Measurements from ENCODE around the gene DMGDH. TPM values are rescaled to one million over a fixed set of nuclear protein-coding genes. Genes with fewer than 3 reads are reported as not detected.

The DMGDH gene
- total and polyA plus RNA-seq, 10 of the 15 experiments (the other 5 are each of a cell fraction or from before 2014, with no cell fraction given): 0.22 to 1.5 (median 0.44) TPM; not detected in 3

DNA sequence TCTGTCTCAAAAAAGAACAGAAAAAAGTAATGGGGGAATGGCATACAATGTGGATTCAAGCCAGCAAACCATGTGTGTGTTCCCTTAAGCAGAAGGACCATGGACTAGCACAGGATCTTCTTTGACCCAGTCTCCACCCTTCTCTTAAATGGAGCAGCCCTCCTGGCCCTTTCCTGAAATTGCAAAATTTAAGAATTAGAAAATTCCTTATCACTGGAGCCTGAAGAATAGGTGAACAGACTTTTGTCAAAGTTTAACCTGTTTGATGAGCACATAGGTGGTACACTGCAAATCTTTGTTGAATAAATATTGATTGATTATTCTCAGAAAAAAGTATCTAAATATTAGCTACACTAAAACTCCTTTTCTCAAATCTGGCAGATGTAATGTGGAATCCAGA is 12.6 kb downstream of the DMGDH start (continued):
- TF ChIP-seq ZNF622 (IDR thresholded peaks at IDR 0.05): no peak

DNA sequence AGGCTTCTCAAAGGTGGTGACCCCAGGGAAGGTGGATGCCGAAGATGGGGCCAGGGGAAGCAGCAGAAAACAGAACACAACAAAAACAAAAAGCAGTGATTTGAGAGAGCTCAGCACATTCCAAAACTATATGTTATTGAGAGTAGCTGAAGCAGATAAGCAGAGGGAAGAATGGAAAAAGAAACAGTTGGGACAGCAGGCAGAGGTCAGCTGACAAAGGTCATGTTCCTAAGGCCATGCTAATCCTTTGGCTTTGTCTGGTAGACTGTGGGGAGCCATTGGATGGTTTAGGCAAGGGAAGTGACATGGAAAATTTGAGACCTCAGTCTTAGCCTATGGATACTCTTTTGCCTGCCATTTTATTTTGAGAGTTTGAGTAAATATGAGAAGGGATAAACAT is 14.5 kb downstream of the DMGDH start:
- POLR2A ChIA-PET: no interaction called here
- TF ChIP-seq LARP7 (IDR thresholded peaks at IDR 0.05) (no peak), IRF4 (IDR thresholded peaks at IDR 0.05; ENCODE audit: low read depth, low read length) (no peak)
- RAD21 ChIA-PET (ENCODE audit: unreplicated experiment): no interaction called here
- CTCF ChIA-PET: interaction anchor here (1.9 kb wide), 1 partner anchor 30 kb away, joined by 10 read pairs; no protein-coding TSS in a partner anchor
- SMC1A ChIA-PET (ENCODE audit: uncharacterized antibody, unreplicated experiment): no interaction called here
- Histone ChIP-seq H3K27ac (ENCODE audit: control insufficient read depth, insufficient read depth) (no peak overlapping the region), H3K4me2 (ENCODE audit: control insufficient read depth, insufficient read depth) (no peak overlapping the region), H4K20me1 (ENCODE audit: control insufficient read depth, insufficient read depth) (no peaks in the 10 kb centered on the region), H3K4me3 (no peak overlapping the region), H3K9me3 (replicated peaks; ENCODE audit: control insufficient read depth, insufficient read depth, low read length) (no peaks in the 10 kb centered on the region), H3K27me3 (replicated peaks in 1 of 2; ENCODE audit: control insufficient read depth in 2 of 2, insufficient read depth in 2 of 2, low read length in 1 of 2) (peaks cover 0 to 2% of the 10 kb centered on the region in 2 experiments; a peak in 1 of 4 replicates), H2AFZ (ENCODE audit: control insufficient read depth, low read depth, low read length) (no peak overlapping the region), H3K36me3 (ENCODE audit: control insufficient read depth in 2 of 2, insufficient read depth in 2 of 2, low read length in 1 of 2) (no peaks in the 10 kb centered on the region), H3K79me2 (ENCODE audit: control insufficient read depth, insufficient read depth, low read length) (no peaks in the 10 kb centered on the region), H3K4me1 (ENCODE audit: control insufficient read depth, insufficient read depth, low read length) (no peaks in the 10 kb centered on the region), H3K9ac (ENCODE audit: control insufficient read depth, insufficient read depth, low read length) (no peak overlapping the region)
- no peak for DNase-seq (ENCODE audit: low read depth, low spot score)
- no TSS peak for BruUV-seq (replicated peaks)
- no peak for FAIRE-seq
- intact Hi-C loops (cut with micrococcal nuclease; ENCODE audit: unreplicated experiment) (no loop called here), in situ Hi-C loops (cut with MboI) (no loop called here)
- no peak for ATAC-seq
- WGBS (ENCODE audit: insufficient coverage, insufficient replicate concordance, low lambda C conversion rate, missing lambda C conversion rate): 50% methylated on average over 1 of the region's 1 CpG

DNA sequence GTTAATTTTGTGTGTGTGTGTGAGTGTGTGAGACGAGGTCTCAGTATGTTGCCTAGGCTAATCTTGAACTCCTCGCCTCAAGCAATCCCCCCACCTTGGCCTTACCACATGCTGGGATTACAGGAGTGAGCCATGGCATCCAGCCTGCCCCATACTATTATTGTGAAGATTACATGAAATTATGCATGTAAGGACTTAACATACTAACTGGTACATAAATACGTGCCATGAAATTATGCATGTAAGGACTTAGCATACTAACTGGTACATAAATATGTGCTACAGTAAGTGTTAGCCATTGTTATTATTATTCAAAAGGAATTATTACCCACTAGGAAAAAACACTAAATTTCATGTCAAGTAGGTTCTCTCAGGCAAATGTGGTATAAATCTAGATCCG is 16.2 kb downstream of the DMGDH start:
- in situ Hi-C loops (cut with MboI) (no loop called here), intact Hi-C loops (cut with micrococcal nuclease; ENCODE audit: unreplicated experiment) (no loop called here)
- TF ChIP-seq, protein P1, sequence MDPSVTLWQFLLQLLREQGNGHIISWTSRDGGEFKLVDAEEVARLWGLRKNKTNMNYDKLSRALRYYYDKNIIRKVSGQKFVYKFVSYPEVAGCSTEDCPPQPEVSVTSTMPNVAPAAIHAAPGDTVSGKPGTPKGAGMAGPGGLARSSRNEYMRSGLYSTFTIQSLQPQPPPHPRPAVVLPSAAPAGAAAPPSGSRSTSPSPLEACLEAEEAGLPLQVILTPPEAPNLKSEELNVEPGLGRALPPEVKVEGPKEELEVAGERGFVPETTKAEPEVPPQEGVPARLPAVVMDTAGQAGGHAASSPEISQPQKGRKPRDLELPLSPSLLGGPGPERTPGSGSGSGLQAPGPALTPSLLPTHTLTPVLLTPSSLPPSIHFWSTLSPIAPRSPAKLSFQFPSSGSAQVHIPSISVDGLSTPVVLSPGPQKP (IDR thresholded peaks at IDR 0.05; ENCODE audit: low read depth, low read length): no peak
- TF ChIP-seq, protein P2, sequence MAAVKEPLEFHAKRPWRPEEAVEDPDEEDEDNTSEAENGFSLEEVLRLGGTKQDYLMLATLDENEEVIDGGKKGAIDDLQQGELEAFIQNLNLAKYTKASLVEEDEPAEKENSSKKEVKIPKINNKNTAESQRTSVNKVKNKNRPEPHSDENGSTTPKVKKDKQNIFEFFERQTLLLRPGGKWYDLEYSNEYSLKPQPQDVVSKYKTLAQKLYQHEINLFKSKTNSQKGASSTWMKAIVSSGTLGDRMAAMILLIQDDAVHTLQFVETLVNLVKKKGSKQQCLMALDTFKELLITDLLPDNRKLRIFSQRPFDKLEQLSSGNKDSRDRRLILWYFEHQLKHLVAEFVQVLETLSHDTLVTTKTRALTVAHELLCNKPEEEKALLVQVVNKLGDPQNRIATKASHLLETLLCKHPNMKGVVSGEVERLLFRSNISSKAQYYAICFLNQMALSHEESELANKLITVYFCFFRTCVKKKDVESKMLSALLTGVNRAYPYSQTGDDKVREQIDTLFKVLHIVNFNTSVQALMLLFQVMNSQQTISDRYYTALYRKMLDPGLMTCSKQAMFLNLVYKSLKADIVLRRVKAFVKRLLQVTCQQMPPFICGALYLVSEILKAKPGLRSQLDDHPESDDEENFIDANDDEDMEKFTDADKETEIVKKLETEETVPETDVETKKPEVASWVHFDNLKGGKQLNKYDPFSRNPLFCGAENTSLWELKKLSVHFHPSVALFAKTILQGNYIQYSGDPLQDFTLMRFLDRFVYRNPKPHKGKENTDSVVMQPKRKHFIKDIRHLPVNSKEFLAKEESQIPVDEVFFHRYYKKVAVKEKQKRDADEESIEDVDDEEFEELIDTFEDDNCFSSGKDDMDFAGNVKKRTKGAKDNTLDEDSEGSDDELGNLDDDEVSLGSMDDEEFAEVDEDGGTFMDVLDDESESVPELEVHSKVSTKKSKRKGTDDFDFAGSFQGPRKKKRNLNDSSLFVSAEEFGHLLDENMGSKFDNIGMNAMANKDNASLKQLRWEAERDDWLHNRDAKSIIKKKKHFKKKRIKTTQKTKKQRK (IDR thresholded peaks at IDR 0.05; ENCODE audit: low read depth, low read length): no peak
- TF ChIP-seq ZSCAN29 (IDR thresholded peaks at IDR 0.05): no peak
- TF ChIP-seq TARDBP (IDR thresholded peaks at IDR 0.05; ENCODE audit: borderline replicate concordance): no peak
- TF ChIP-seq, protein P3, sequence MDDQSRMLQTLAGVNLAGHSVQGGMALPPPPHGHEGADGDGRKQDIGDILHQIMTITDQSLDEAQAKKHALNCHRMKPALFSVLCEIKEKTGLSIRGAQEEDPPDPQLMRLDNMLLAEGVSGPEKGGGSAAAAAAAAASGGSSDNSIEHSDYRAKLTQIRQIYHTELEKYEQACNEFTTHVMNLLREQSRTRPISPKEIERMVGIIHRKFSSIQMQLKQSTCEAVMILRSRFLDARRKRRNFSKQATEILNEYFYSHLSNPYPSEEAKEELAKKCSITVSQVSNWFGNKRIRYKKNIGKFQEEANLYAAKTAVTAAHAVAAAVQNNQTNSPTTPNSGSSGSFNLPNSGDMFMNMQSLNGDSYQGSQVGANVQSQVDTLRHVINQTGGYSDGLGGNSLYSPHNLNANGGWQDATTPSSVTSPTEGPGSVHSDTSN (IDR thresholded peaks at IDR 0.05; ENCODE audit: insufficient replicate concordance, low read depth, low read length): no peak
- no peak for TF ChIP-seq POLR2A (IDR thresholded peaks at IDR 0.05; ENCODE audit: low read depth, low read length)
- TF ChIP-seq BMI1 (IDR thresholded peaks at IDR 0.05; ENCODE audit: borderline replicate concordance): no peak
- no peak for TF ChIP-seq TAF1 (IDR thresholded peaks at IDR 0.05; ENCODE audit: borderline replicate concordance, low read depth, low read length)
- no peak for TF ChIP-seq BRCA1 (IDR thresholded peaks at IDR 0.05; ENCODE audit: low read depth, low read length)
- H3K9me3 ChIP-seq (replicated peaks; ENCODE audit: control insufficient read depth, insufficient read depth, low read length): no peaks in the 10 kb centered on the region
- no TSS peak for BruUV-seq (replicated peaks)
- H3K27me3 ChIP-seq (replicated peaks in 1 of 2; ENCODE audit: control insufficient read depth in 2 of 2, insufficient read depth in 2 of 2, low read length in 1 of 2): peaks cover 0 to 2% of the 10 kb centered on the region in 2 experiments; a peak in 1 of 4 replicates
- DNase-seq (ENCODE audit: low read depth, low spot score) (no peak), ATAC-seq (no peak), FAIRE-seq (no peak)
- no peaks in the 10 kb centered on the region for H3K36me3 ChIP-seq (ENCODE audit: control insufficient read depth in 2 of 2, insufficient read depth in 2 of 2, low read length in 1 of 2)
- H4K20me1 ChIP-seq (ENCODE audit: control insufficient read depth, insufficient read depth): no peaks in the 10 kb centered on the region
- ChIA-PET CTCF (interaction anchor here (0.5 to 1.6 kb wide), 3 partner anchors 32 to 574 kb away, joined by 3 read pairs; no protein-coding TSS in a partner anchor), SMC1A (ENCODE audit: uncharacterized antibody, unreplicated experiment) (no interaction called here), POLR2A (no interaction called here), RAD21 (ENCODE audit: unreplicated experiment) (no interaction called here)
- no peak overlapping the region for H3K4me2 ChIP-seq (ENCODE audit: control insufficient read depth, insufficient read depth)
- H3K4me1 ChIP-seq (ENCODE audit: control insufficient read depth, insufficient read depth, low read length): no peaks in the 10 kb centered on the region
- no peaks in the 10 kb centered on the region for H3K79me2 ChIP-seq (ENCODE audit: control insufficient read depth, insufficient read depth, low read length)
- 39% methylated on average over 4 of the region's 4 CpGs for WGBS (ENCODE audit: insufficient coverage, insufficient replicate concordance, low lambda C conversion rate, missing lambda C conversion rate)
- H3K4me3 ChIP-seq: no peak overlapping the region
- no peak overlapping the region for H3K9ac ChIP-seq (ENCODE audit: control insufficient read depth, insufficient read depth, low read length)
- H2AFZ ChIP-seq (ENCODE audit: control insufficient read depth, low read depth, low read length): no peak overlapping the region
- H3K27ac ChIP-seq (ENCODE audit: control insufficient read depth, insufficient read depth): no peak overlapping the region

All from GM12878 (cell line).